ENCODE data around the gene MAJIN. TPM values are rescaled to one million over a fixed set of nuclear protein-coding genes. Genes with fewer than 3 reads are reported as not detected.

MAJIN gene
- total RNA-seq, 5 donors from 2014 or later (not counting 1 experiment from before 2014, with no cell fraction given), result 0.44 to 1.8 (median 0.82) TPM; not detected in 1

GRCh38 chr11:64909653-64910343, 62.1 kb downstream of the MAJIN start:
- peaks cover 56 to 84% of the 10 kb centered on the region in 2 donors for H3K36me3 ChIP-seq (ENCODE audit: control insufficient read depth in 2 of 2, extremely low read depth in 1 of 2, insufficient read depth in 1 of 2, low read length in 1 of 2)
- CTCF ChIA-PET, result no interaction called here
- WGBS (ENCODE audit: insufficient coverage), result 94% methylated on average over 37 of the region's 39 CpGs
- no peak for DNase-seq
- Mint-ChIP-seq H3K36me3 (peaks cover 34% of the 10 kb centered on the region), H3K4me1 (peaks cover 0 to 5% (median 4%) of the 10 kb centered on the region in 3 donors), H3K4me3 (no peak overlapping the region), H3K9me3 (no peaks in the 10 kb centered on the region), H3K27me3 (no peaks in the 10 kb centered on the region), H3K27ac (no peak overlapping the region)
- POLR2A ChIA-PET, result no interaction called here
- no peaks in the 10 kb centered on the region for H3K27me3 ChIP-seq (replicated peaks in 1 of 2; ENCODE audit: control insufficient read depth in 2 of 2, extremely low read depth in 1 of 2, insufficient read depth in 2 of 2, low read length in 1 of 2)
- no peak overlapping the region for H3K4me3 ChIP-seq (ENCODE audit: control insufficient read depth in 1 of 2, extremely low read depth in 1 of 2, low read length in 1 of 2)
- H3K9me3 ChIP-seq, result no peaks in the 10 kb centered on the region
- ATAC-seq (replicated peaks in 1 of 4), result no peak
- H3K4me1 ChIP-seq (ENCODE audit: control insufficient read depth in 1 of 2, extremely low read depth in 1 of 2, insufficient read depth in 2 of 2, low read length in 2 of 2), result peaks cover 0 to under 1% of the 10 kb centered on the region in 2 experiments
- H3K27ac ChIP-seq (ENCODE audit: low read length), result no peak overlapping the region

DNA sequence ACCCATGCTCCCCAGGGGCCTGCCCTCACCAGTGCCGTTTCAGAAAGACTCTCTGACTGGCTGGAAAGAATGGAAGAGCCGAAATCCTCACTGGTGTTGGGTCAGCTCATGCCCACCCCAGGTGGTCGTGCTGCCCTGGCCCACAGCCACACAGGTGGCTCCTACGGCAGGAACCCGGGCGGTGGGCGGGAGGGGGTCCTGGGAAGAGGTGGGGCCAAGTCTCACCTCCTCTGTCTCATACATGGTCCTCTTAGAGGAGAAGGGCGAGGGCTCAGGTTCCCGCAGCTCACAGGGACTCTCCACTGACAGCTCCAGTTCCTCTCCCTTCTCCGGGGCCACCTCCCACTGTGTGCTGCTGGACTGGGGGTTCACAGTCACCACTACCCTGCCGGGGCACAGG, 63.1 kb downstream of the MAJIN start:
- H3K36me3 ChIP-seq (ENCODE audit: control insufficient read depth in 2 of 2, extremely low read depth in 1 of 2, insufficient read depth in 1 of 2, low read length in 1 of 2), result peaks cover 52 to 77% of the 10 kb centered on the region in 2 donors
- no peaks in the 10 kb centered on the region for H3K4me1 ChIP-seq (ENCODE audit: control insufficient read depth in 1 of 2, extremely low read depth in 1 of 2, insufficient read depth in 2 of 2, low read length in 2 of 2)
- Mint-ChIP-seq H3K9me3 (no peaks in the 10 kb centered on the region), H3K27ac (no peak overlapping the region), H3K4me1 (peaks cover 0 to 2% (median 0%) of the 10 kb centered on the region in 3 donors), H3K4me3 (no peak overlapping the region), H3K36me3 (peaks cover 34% of the 10 kb centered on the region), H3K27me3 (no peaks in the 10 kb centered on the region)
- no peaks in the 10 kb centered on the region for H3K9me3 ChIP-seq
- H3K4me3 ChIP-seq (ENCODE audit: control insufficient read depth in 1 of 2, extremely low read depth in 1 of 2, low read length in 1 of 2), result no peak overlapping the region
- no peaks in the 10 kb centered on the region for H3K27me3 ChIP-seq (replicated peaks in 1 of 2; ENCODE audit: control insufficient read depth in 2 of 2, extremely low read depth in 1 of 2, insufficient read depth in 2 of 2, low read length in 1 of 2)
- ChIA-PET POLR2A (no interaction called here), CTCF (no interaction called here)
- ATAC-seq (replicated peaks in 1 of 4) (no peak), DNase-seq (no peak)
- 93% methylated on average over 5 of the region's 11 CpGs for WGBS (ENCODE audit: insufficient coverage)
- H3K27ac ChIP-seq (ENCODE audit: low read length), result no peak overlapping the region

GRCh38 chr11:64906314-64906635, 65.6 kb downstream of the MAJIN start:
- POLR2A ChIA-PET, result interaction anchor here in 1 of 2 donors (0.5 kb wide), 1 partner anchor 10 kb away, joined by 3 read pairs; no protein-coding TSS in a partner anchor
- no peaks in the 10 kb centered on the region for H3K4me1 ChIP-seq (ENCODE audit: control insufficient read depth in 1 of 2, extremely low read depth in 1 of 2, insufficient read depth in 2 of 2, low read length in 2 of 2)
- ATAC-seq (replicated peaks in 1 of 4) (no peak), DNase-seq (no peak)
- Mint-ChIP-seq H3K27ac (no peak overlapping the region), H3K36me3 (peaks cover 31% of the 10 kb centered on the region), H3K27me3 (no peaks in the 10 kb centered on the region), H3K4me3 (no peak overlapping the region), H3K9me3 (no peaks in the 10 kb centered on the region), H3K4me1 (peaks cover 5 to 8% (median 7%) of the 10 kb centered on the region in 3 donors)
- WGBS (ENCODE audit: insufficient coverage), result 98% methylated on average over 13 of the region's 13 CpGs
- CTCF ChIA-PET, result no interaction called here
- peaks cover 42 to 71% of the 10 kb centered on the region in 2 donors for H3K36me3 ChIP-seq (ENCODE audit: control insufficient read depth in 2 of 2, extremely low read depth in 1 of 2, insufficient read depth in 1 of 2, low read length in 1 of 2)
- no peak overlapping the region for H3K4me3 ChIP-seq (ENCODE audit: control insufficient read depth in 1 of 2, extremely low read depth in 1 of 2, low read length in 1 of 2)
- H3K27ac ChIP-seq (ENCODE audit: low read length), result no peak overlapping the region
- H3K9me3 ChIP-seq, result no peaks in the 10 kb centered on the region
- no peaks in the 10 kb centered on the region for H3K27me3 ChIP-seq (replicated peaks in 1 of 2; ENCODE audit: control insufficient read depth in 2 of 2, extremely low read depth in 1 of 2, insufficient read depth in 2 of 2, low read length in 1 of 2)

GRCh38 chr11:64905516-64906313, 66.2 kb downstream of the MAJIN start:
- H3K9me3 Mint-ChIP-seq, result no peaks in the 10 kb centered on the region
- H3K4me3 Mint-ChIP-seq, result no peak overlapping the region
- Histone ChIP-seq H3K4me3 (ENCODE audit: control insufficient read depth in 1 of 2, extremely low read depth in 1 of 2, low read length in 1 of 2) (no peak overlapping the region), H3K27me3 (replicated peaks in 1 of 2; ENCODE audit: control insufficient read depth in 2 of 2, extremely low read depth in 1 of 2, insufficient read depth in 2 of 2, low read length in 1 of 2) (no peaks in the 10 kb centered on the region), H3K27ac (ENCODE audit: low read length) (no peak overlapping the region), H3K4me1 (ENCODE audit: control insufficient read depth in 1 of 2, extremely low read depth in 1 of 2, insufficient read depth in 2 of 2, low read length in 2 of 2) (peaks cover 0 to 3% of the 10 kb centered on the region in 2 experiments), H3K36me3 (ENCODE audit: control insufficient read depth in 2 of 2, extremely low read depth in 1 of 2, insufficient read depth in 1 of 2, low read length in 1 of 2) (peaks cover 36 to 70% of the 10 kb centered on the region in 2 donors), H3K9me3 (no peaks in the 10 kb centered on the region)
- H3K36me3 Mint-ChIP-seq, result peaks cover 26% of the 10 kb centered on the region
- DNase-seq, result no peak
- POLR2A ChIA-PET, result interaction anchor here in 1 of 2 donors (0.5 kb wide), 1 partner anchor 10 kb away, joined by 3 read pairs; no protein-coding TSS in a partner anchor
- CTCF ChIA-PET, result no interaction called here
- H3K27me3 Mint-ChIP-seq, result no peaks in the 10 kb centered on the region
- H3K4me1 Mint-ChIP-seq, result peaks cover 7 to 11% (median 11%) of the 10 kb centered on the region in 3 donors
- no peak for ATAC-seq (replicated peaks in 1 of 4)
- H3K27ac Mint-ChIP-seq, result no peak overlapping the region
- WGBS (ENCODE audit: insufficient coverage), result 91% methylated on average over 12 of the region's 25 CpGs

- ATAC-seq (replicated peaks in 1 of 4) (no peak), DNase-seq (no peak)
- H3K36me3 Mint-ChIP-seq, result peaks cover 38% of the 10 kb centered on the region
- no peak overlapping the region for H3K27ac Mint-ChIP-seq
- Histone ChIP-seq H3K36me3 (ENCODE audit: control insufficient read depth in 2 of 2, extremely low read depth in 1 of 2, insufficient read depth in 1 of 2, low read length in 1 of 2) (peaks cover 20 to 57% of the 10 kb centered on the region in 2 donors), H3K4me3 (ENCODE audit: control insufficient read depth in 1 of 2, extremely low read depth in 1 of 2, low read length in 1 of 2) (no peak overlapping the region), H3K9me3 (no peaks in the 10 kb centered on the region), H3K27ac (ENCODE audit: low read length) (no peak overlapping the region), H3K27me3 (replicated peaks in 1 of 2; ENCODE audit: control insufficient read depth in 2 of 2, extremely low read depth in 1 of 2, insufficient read depth in 2 of 2, low read length in 1 of 2) (no peaks in the 10 kb centered on the region), H3K4me1 (ENCODE audit: control insufficient read depth in 1 of 2, extremely low read depth in 1 of 2, insufficient read depth in 2 of 2, low read length in 2 of 2) (peaks cover 0 to 17% of the 10 kb centered on the region in 2 experiments)
- ChIA-PET CTCF (no interaction called here), POLR2A (interaction anchor here in 1 of 2 donors (1.4 kb wide), 1 partner anchor 9 kb away, joined by 3 read pairs; no protein-coding TSS in a partner anchor)
- H3K9me3 Mint-ChIP-seq, result no peaks in the 10 kb centered on the region
- peaks cover 14 to 23% (median 19%) of the 10 kb centered on the region in 3 donors for H3K4me1 Mint-ChIP-seq
- H3K4me3 Mint-ChIP-seq, result no peak overlapping the region
- 96% methylated on average over 22 of the region's 23 CpGs for WGBS (ENCODE audit: insufficient coverage)
- H3K27me3 Mint-ChIP-seq, result no peaks in the 10 kb centered on the region
These were observed 68.5 kb downstream of the MAJIN start for GRCh38 chr11:64903291-64903833.

GRCh38 chr11:64902102-64902900, 69.6 kb downstream of the MAJIN start:
- H3K27ac ChIP-seq (ENCODE audit: low read length), result no peak overlapping the region
- ChIA-PET CTCF (no interaction called here), POLR2A (no interaction called here)
- H3K36me3 ChIP-seq (ENCODE audit: control insufficient read depth in 2 of 2, extremely low read depth in 1 of 2, insufficient read depth in 1 of 2, low read length in 1 of 2), result peaks cover 17 to 59% of the 10 kb centered on the region in 2 donors
- no peaks in the 10 kb centered on the region for H3K9me3 ChIP-seq
- H3K4me1 Mint-ChIP-seq, result peaks cover 14 to 23% (median 19%) of the 10 kb centered on the region in 3 donors
- H3K27me3 ChIP-seq (replicated peaks in 1 of 2; ENCODE audit: control insufficient read depth in 2 of 2, extremely low read depth in 1 of 2, insufficient read depth in 2 of 2, low read length in 1 of 2), result no peaks in the 10 kb centered on the region
- ATAC-seq (replicated peaks in 1 of 4) (no peak), DNase-seq (no peak)
- H3K4me1 ChIP-seq (ENCODE audit: control insufficient read depth in 1 of 2, extremely low read depth in 1 of 2, insufficient read depth in 2 of 2, low read length in 2 of 2), result peaks cover 0 to 17% of the 10 kb centered on the region in 2 experiments
- no peaks in the 10 kb centered on the region for H3K27me3 Mint-ChIP-seq
- peaks cover 35% of the 10 kb centered on the region for H3K36me3 Mint-ChIP-seq
- no peaks in the 10 kb centered on the region for H3K9me3 Mint-ChIP-seq
- peak overlapping the region in 1 of 2 donors; percentile 48 for H3K27ac Mint-ChIP-seq
- WGBS (ENCODE audit: insufficient coverage), result 95% methylated on average over 10 of the region's 30 CpGs
- H3K4me3 Mint-ChIP-seq, result peak overlapping the region in 1 of 3 donors; percentile 31
- no peak overlapping the region for H3K4me3 ChIP-seq (ENCODE audit: control insufficient read depth in 1 of 2, extremely low read depth in 1 of 2, low read length in 1 of 2)

Measured in T-cell (primary cell).